Measurements from ENCODE around the gene PCDH9. TPM values are rescaled to one million over a fixed set of nuclear protein-coding genes. Genes with fewer than 3 reads are reported as not detected.

Gene PCDH9
- polyA plus RNA-seq, 1 of the 3 experiments (the other 2 are of a cell fraction): 1.3 TPM

- no peaks in the 10 kb centered on the region for H3K27me3 ChIP-seq (ENCODE audit: insufficient read depth)
- WGBS (ENCODE audit: low lambda C conversion rate): 90% methylated on average over 5 of the region's 5 CpGs
- H3K4me2 ChIP-seq: no peak overlapping the region
- TF ChIP-seq ZBTB33 (IDR thresholded peaks at IDR 0.05; ENCODE audit: borderline replicate concordance, low read depth) (no peak), ELF1 (IDR thresholded peaks at IDR 0.05) (no peak), MAX (IDR thresholded peaks at IDR 0.05; ENCODE audit: low read depth) (no peak), RFX5 (IDR thresholded peaks at IDR 0.05; ENCODE audit: low read length) (no peak), EP300 (IDR thresholded peaks at IDR 0.05; ENCODE audit: borderline replicate concordance in 1 of 2, low read depth in 1 of 2, low read length in 1 of 2) (no peak), TAF1 (IDR thresholded peaks at IDR 0.05; ENCODE audit: borderline replicate concordance, low read depth, low read length) (no peak), GABPA (IDR thresholded peaks at IDR 0.05; ENCODE audit: low read depth) (no peak), TEAD4 (IDR thresholded peaks at IDR 0.05; ENCODE audit: borderline replicate concordance, insufficient read depth) (no peak), USF2 (IDR thresholded peaks at IDR 0.05; ENCODE audit: borderline replicate concordance, low read depth, low read length) (no peak), RAD21 (IDR thresholded peaks at IDR 0.05; ENCODE audit: low read length) (no peak), SIN3A (IDR thresholded peaks at IDR 0.05; ENCODE audit: borderline replicate concordance, low read depth, low read length) (no peak), CTCF (IDR thresholded peaks at IDR 0.05) (no peak), MXI1 (IDR thresholded peaks at IDR 0.05; ENCODE audit: low read depth, low read length) (no peak), FOSL2 (IDR thresholded peaks at IDR 0.05; ENCODE audit: borderline replicate concordance, low read depth) (no peak), RCOR1 (IDR thresholded peaks at IDR 0.05; ENCODE audit: low read length) (no peak)
- H3K27ac ChIP-seq (ENCODE audit: low read depth in 2 of 2, low read length in 1 of 2): no peak overlapping the region
- H3K9ac ChIP-seq: no peak overlapping the region
- ChIA-PET CTCF (interaction anchor here (0.9 to 1.6 kb wide), 3 partner anchors 184 to 614 kb away, joined by 3 to 4 read pairs (median 3); no protein-coding TSS in a partner anchor), POLR2A (no interaction called here)
- H3K4me3 ChIP-seq (ENCODE audit: low read depth in 2 of 2, low read length in 1 of 2): no peak overlapping the region
- H3K79me2 ChIP-seq (ENCODE audit: insufficient read depth): no peaks in the 10 kb centered on the region
- H3F3A ChIP-seq (replicated peaks; ENCODE audit: insufficient read depth): peaks cover 7% of the 10 kb centered on the region
- H3K9me3 ChIP-seq: no peaks in the 10 kb centered on the region
- no peaks in the 10 kb centered on the region for H4K20me1 ChIP-seq (ENCODE audit: insufficient read depth)
- H3K4me1 ChIP-seq (ENCODE audit: control insufficient read depth in 1 of 2, insufficient read depth in 2 of 2, low read depth in 1 of 2, low read length in 1 of 2): peaks cover 0 to 19% of the 10 kb centered on the region in 2 experiments; a peak in 2 of 4 replicates
- H3K36me3 ChIP-seq (replicated peaks in 1 of 2; ENCODE audit: control insufficient read depth in 1 of 2, insufficient read depth in 2 of 2, low read length in 1 of 2): no peaks in the 10 kb centered on the region
- no peak for DNase-seq
- H2AFZ ChIP-seq (ENCODE audit: low read depth): no peak overlapping the region
- H3K9me2 ChIP-seq: no peaks in the 10 kb centered on the region
These were observed 2.2 kb upstream of the PCDH9 start for GRCh38 chr13:67232384-67232783.

Measured in SK-N-SH (cell line).